ENCODE measurements around the gene RNPS1.

GRCh38 chr16:2256531-2257140 lies 11.3 kb downstream of the RNPS1 start:
- TF ChIP-seq CTCF (conservative IDR thresholded peaks at IDR 0.05; ENCODE audit: low read depth, low read length), result no peak
- no peak for TF ChIP-seq MAZ (IDR thresholded peaks at IDR 0.05; ENCODE audit: borderline replicate concordance, low read depth, low read length)
- TF ChIP-seq POLR2A (IDR thresholded peaks at IDR 0.05; ENCODE audit: low read depth, low read length), result no peak
- no peak for TF ChIP-seq RCOR1 (IDR thresholded peaks at IDR 0.05; ENCODE audit: insufficient replicate concordance, low read length)
- TF ChIP-seq CEBPB (IDR thresholded peaks at IDR 0.05; ENCODE audit: low read depth, low read length), result no peak
- TF ChIP-seq USF2 (IDR thresholded peaks at IDR 0.05; ENCODE audit: low read depth, low read length), result no peak
- TF ChIP-seq MAFK (IDR thresholded peaks at IDR 0.05; ENCODE audit: low read depth, low read length), result no peak
- TF ChIP-seq BHLHE40 (IDR thresholded peaks at IDR 0.05; ENCODE audit: low read depth, low read length), result no peak
- no peak for TF ChIP-seq SMC3 (IDR thresholded peaks at IDR 0.05; ENCODE audit: low read depth, low read length)
- no peak for TF ChIP-seq FOS (IDR thresholded peaks at IDR 0.05; ENCODE audit: low read depth, low read length)
- TF ChIP-seq CHD1 (IDR thresholded peaks at IDR 0.05; ENCODE audit: low read depth, low read length), result no peak
- no peak for TF ChIP-seq RAD21 (IDR thresholded peaks at IDR 0.05; ENCODE audit: low read length)
- no peak for TF ChIP-seq RFX5 (IDR thresholded peaks at IDR 0.05; ENCODE audit: low read depth, low read length)

Data from IMR-90 (cell line).